ENCODE results near the gene RHAG.

Gene RHAG

GRCh38 chr6:49648036-49648435, 11.4 kb upstream of the RHAG start:
- Histone ChIP-seq H3K4me1 (ENCODE audit: low read length) (no peaks in the 10 kb centered on the region), H3K79me2 (ENCODE audit: low read length) (no peaks in the 10 kb centered on the region), H3K9ac (ENCODE audit: low read length) (no peak overlapping the region), H3K27me3 (replicated peaks; ENCODE audit: insufficient read depth, low read length) (no peaks in the 10 kb centered on the region), H3K36me3 (replicated peaks; ENCODE audit: insufficient read depth, low read length) (no peaks in the 10 kb centered on the region), H4K20me1 (ENCODE audit: insufficient read depth, low read length) (no peaks in the 10 kb centered on the region), H3F3A (ENCODE audit: insufficient read depth, low read length) (no peaks in the 10 kb centered on the region), H3K27ac (ENCODE audit: low read length) (no peak overlapping the region), H3K4me2 (ENCODE audit: low read depth, low read length) (no peak overlapping the region), H3K9me2 (replicated peaks; ENCODE audit: insufficient read depth, low read length) (no peaks in the 10 kb centered on the region), H2AFZ (ENCODE audit: low read length) (no peak overlapping the region), H3K4me3 (ENCODE audit: low read length) (no peak overlapping the region), H3K9me3 (replicated peaks; ENCODE audit: insufficient read depth, low read length) (no peaks in the 10 kb centered on the region)
- DNase-seq: no peak
- TF ChIP-seq EZH2phosphoT487 (IDR thresholded peaks at IDR 0.05; ENCODE audit: low read length) (no peak), EZH2 (optimal IDR thresholded peaks at IDR 0.05; ENCODE audit: low read depth, low read length) (no peak), CTCF (IDR thresholded peaks at IDR 0.05; ENCODE audit: low read length) (no peak)

GRCh38 chr6:49647476-49647875, 10.8 kb upstream of the RHAG start:
- Histone ChIP-seq H3K4me3 (ENCODE audit: low read length) (no peak overlapping the region), H3F3A (ENCODE audit: insufficient read depth, low read length) (no peaks in the 10 kb centered on the region), H3K27me3 (replicated peaks; ENCODE audit: insufficient read depth, low read length) (no peaks in the 10 kb centered on the region), H2AFZ (ENCODE audit: low read length) (no peak overlapping the region), H4K20me1 (ENCODE audit: insufficient read depth, low read length) (no peaks in the 10 kb centered on the region), H3K9me2 (replicated peaks; ENCODE audit: insufficient read depth, low read length) (no peaks in the 10 kb centered on the region), H3K36me3 (replicated peaks; ENCODE audit: insufficient read depth, low read length) (no peaks in the 10 kb centered on the region), H3K9ac (ENCODE audit: low read length) (no peak overlapping the region), H3K27ac (ENCODE audit: low read length) (no peak overlapping the region), H3K4me2 (ENCODE audit: low read depth, low read length) (no peak overlapping the region), H3K79me2 (ENCODE audit: low read length) (no peaks in the 10 kb centered on the region), H3K9me3 (replicated peaks; ENCODE audit: insufficient read depth, low read length) (no peaks in the 10 kb centered on the region), H3K4me1 (ENCODE audit: low read length) (no peaks in the 10 kb centered on the region)
- TF ChIP-seq EZH2phosphoT487 (IDR thresholded peaks at IDR 0.05; ENCODE audit: low read length) (no peak), CTCF (IDR thresholded peaks at IDR 0.05; ENCODE audit: low read length) (no peak)
- no peak for DNase-seq

- Histone ChIP-seq H4K20me1 (ENCODE audit: insufficient read depth, low read length) (no peaks in the 10 kb centered on the region), H3K27ac (ENCODE audit: low read length) (no peak overlapping the region), H3K27me3 (replicated peaks; ENCODE audit: insufficient read depth, low read length) (no peaks in the 10 kb centered on the region), H3K4me1 (ENCODE audit: low read length) (no peaks in the 10 kb centered on the region), H3F3A (ENCODE audit: insufficient read depth, low read length) (no peaks in the 10 kb centered on the region), H3K36me3 (replicated peaks; ENCODE audit: insufficient read depth, low read length) (no peaks in the 10 kb centered on the region), H3K9ac (ENCODE audit: low read length) (no peak overlapping the region), H3K9me2 (replicated peaks; ENCODE audit: insufficient read depth, low read length) (no peaks in the 10 kb centered on the region), H3K4me2 (ENCODE audit: low read depth, low read length) (no peak overlapping the region), H3K9me3 (replicated peaks; ENCODE audit: insufficient read depth, low read length) (no peaks in the 10 kb centered on the region), H2AFZ (ENCODE audit: low read length) (no peak overlapping the region), H3K4me3 (ENCODE audit: low read length) (no peak overlapping the region), H3K79me2 (ENCODE audit: low read length) (no peaks in the 10 kb centered on the region)
- TF ChIP-seq EZH2phosphoT487 (IDR thresholded peaks at IDR 0.05; ENCODE audit: low read length) (no peak), EZH2 (optimal IDR thresholded peaks at IDR 0.05; ENCODE audit: low read depth, low read length) (no peak), CTCF (IDR thresholded peaks at IDR 0.05; ENCODE audit: low read length) (no peak)
- no peak for DNase-seq
Measured at GRCh38 chr6:49646942-49647341, 10.3 kb upstream of the RHAG start.
